Thoracic aorta (tissue), 2 donors: ENCODE measurements around the gene C2orf76. TPM values are rescaled to one million over a fixed set of nuclear protein-coding genes. Genes with fewer than 3 reads are reported as not detected.

ENCODE experiments used
- ATAC-seq: fragments of 150-250 bp; one replicate; pipeline ENCODE4 v1.8.0; 2017; ENCODE audit warnings: low read depth; ENCODE audit not compliant: insufficient number of reproducible peaks, low FRiP score
- DNase-seq: peaks from one replicate; pipeline ENCODE4 v3.0.0-alpha.2; 2020; ENCODE audit warnings: low spot score
- H3K27ac ChIP-seq, 2 donors: fragments of 200-600 bp; sonication (generic); 1 replicate in 1 of 2; 2 replicates in 1 of 2; pipeline ENCODE4 v1.5.1; 2016; ENCODE audit warnings: mild to moderate bottlenecking in 2 of 2, moderate library complexity in 2 of 2
- H3K27me3 ChIP-seq: fragments of 200-600 bp; sonication (generic); replicated peaks from 2 replicates; pipeline ENCODE4 v1.6.0; 2016; ENCODE audit warnings: mild to moderate bottlenecking; ENCODE audit not compliant: insufficient read depth
- H3K36me3 ChIP-seq: fragments of 200-600 bp; sonication (generic); one replicate; pipeline ENCODE4 v1.5.1; 2016
- H3K4me1 ChIP-seq, 2 donors: fragments of 200-600 bp; sonication (generic); 1 replicate in 1 of 2; 2 replicates in 1 of 2; pipeline versions ENCODE4 v1.5.1 to v1.6.0; 2016; ENCODE audit warnings: low read depth in 2 of 2, mild to moderate bottlenecking in 1 of 2; ENCODE audit not compliant: control insufficient read depth in 1 of 2
- H3K4me3 ChIP-seq: fragments of 200-600 bp; sonication (generic); 2 replicates; pipeline ENCODE4 v1.5.1; 2016; ENCODE audit warnings: mild to moderate bottlenecking
- H3K9me3 ChIP-seq: fragments of 200-600 bp; sonication (generic); 2 replicates; pipeline ENCODE4 v1.5.1; 2016
- total RNA-seq, 2 donors: library from RNA; depleted of rRNA; stranded (reverse); fragments of >200 nt; gene quantifications; one replicate each; pipeline versions ENCODE4 v1.1.0 to v1.2.3, GENCODE V29; 2016
- TF ChIP-seq, protein P1 (sequence below): fragments of 200-600 bp; sonication (generic); IDR thresholded peaks from one replicate; pipeline ENCODE4 v1.5.1; 2019; ENCODE audit warnings: antibody characterized with exemption

C2orf76 gene
- total RNA-seq, 2 donors from 2014 or later = 2.2 to 6.5 TPM

DNA sequence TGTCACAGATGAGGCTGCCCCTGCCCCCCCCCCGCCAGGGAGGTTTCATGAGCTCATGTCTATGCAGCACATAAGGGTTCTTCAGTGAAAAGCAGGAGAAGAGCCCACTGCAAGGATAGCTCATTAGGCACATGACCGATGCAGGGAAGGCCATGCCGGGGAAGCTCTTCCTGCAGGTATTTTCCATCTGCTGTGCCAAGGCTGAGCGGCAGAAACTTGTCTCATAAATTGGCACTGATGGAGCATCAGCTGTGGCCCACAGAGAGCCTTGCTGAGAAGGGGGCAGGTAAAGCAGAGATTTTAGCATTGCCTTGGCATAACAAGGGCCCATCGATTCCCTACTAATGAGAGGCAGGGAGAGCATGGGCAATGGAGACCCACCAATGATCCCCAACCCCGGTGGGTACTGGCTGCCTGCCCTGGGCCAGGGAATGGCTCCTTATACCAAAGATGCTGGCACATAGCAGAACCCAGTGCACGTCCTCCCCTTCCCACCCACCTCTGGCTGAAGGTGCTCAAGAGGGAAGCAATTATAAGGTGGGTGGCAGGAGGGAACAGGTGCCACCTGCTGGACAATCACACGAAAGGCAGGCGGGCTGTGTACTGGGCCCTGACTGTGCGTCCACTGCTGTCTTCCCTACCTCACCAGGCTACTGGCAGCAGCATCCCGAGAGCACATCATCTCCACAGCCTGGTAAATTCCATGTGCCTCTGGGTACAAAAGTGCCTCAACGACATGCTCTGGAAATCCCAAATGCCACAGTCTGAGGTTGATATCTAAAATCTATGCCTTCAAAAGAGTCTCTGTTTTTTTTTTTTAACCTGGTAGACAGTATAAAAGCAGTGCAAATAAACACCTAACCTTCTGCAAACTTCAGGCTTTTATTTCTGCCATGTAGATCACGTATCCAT lies 101.6 kb downstream of the C2orf76 start:
- Histone ChIP-seq H3K4me1 (no peaks in the 10 kb centered on the region), H3K36me3 (peaks cover 2% of the 10 kb centered on the region), H3K27me3 (no peaks in the 10 kb centered on the region), H3K4me3 (no peak overlapping the region), H3K9me3 (no peaks in the 10 kb centered on the region), H3K27ac (no peak overlapping the region)
- DNase-seq (no peak), ATAC-seq (no peak)
- TF ChIP-seq, protein P1, sequence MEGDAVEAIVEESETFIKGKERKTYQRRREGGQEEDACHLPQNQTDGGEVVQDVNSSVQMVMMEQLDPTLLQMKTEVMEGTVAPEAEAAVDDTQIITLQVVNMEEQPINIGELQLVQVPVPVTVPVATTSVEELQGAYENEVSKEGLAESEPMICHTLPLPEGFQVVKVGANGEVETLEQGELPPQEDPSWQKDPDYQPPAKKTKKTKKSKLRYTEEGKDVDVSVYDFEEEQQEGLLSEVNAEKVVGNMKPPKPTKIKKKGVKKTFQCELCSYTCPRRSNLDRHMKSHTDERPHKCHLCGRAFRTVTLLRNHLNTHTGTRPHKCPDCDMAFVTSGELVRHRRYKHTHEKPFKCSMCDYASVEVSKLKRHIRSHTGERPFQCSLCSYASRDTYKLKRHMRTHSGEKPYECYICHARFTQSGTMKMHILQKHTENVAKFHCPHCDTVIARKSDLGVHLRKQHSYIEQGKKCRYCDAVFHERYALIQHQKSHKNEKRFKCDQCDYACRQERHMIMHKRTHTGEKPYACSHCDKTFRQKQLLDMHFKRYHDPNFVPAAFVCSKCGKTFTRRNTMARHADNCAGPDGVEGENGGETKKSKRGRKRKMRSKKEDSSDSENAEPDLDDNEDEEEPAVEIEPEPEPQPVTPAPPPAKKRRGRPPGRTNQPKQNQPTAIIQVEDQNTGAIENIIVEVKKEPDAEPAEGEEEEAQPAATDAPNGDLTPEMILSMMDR = peak; percentile 78

DNA sequence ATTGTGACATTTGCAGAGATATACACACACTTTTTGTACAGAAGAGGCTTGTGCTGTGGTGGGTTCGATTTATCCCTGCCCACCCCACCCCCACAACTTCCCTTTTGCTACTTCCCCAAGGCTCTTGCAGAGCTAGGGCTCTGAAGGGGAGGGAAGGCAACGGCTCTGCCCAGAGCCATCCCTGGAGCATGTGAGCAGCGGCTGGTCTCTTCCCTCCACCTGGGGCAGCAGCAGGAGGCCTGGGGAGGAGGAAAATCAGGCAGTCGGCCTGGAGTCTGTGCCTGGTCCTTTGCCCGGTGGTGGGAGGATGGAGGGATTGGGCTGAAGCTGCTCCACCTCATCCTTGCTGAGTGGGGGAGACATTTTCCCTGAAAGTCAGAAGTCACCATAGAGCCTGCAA lies 103.0 kb downstream of the C2orf76 start:
- H3K4me1 ChIP-seq = no peaks in the 10 kb centered on the region
- ATAC-seq = no peak
- TF ChIP-seq, protein P1 = no peak
- H3K27ac ChIP-seq = no peak overlapping the region
- no peak overlapping the region for H3K4me3 ChIP-seq
- no peaks in the 10 kb centered on the region for H3K27me3 ChIP-seq
- DNase-seq = no peak
- no peaks in the 10 kb centered on the region for H3K9me3 ChIP-seq
- peaks cover 2% of the 10 kb centered on the region for H3K36me3 ChIP-seq

DNA sequence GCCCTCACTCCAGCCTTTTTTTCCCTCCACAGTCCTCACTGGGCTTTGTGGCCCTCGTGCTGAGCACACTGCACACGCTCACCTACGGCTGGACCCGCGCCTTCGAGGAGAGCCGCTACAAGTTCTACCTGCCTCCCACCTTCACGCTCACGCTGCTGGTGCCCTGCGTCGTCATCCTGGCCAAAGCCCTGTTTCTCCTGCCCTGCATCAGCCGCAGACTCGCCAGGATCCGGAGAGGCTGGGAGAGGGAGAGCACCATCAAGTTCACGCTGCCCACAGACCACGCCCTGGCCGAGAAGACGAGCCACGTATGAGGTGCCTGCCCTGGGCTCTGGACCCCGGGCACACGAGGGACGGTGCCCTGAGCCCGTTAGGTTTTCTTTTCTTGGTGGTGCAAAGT lies 103.6 kb downstream of the C2orf76 start:
- H3K36me3 ChIP-seq = peaks cover 2% of the 10 kb centered on the region
- H3K4me1 ChIP-seq = no peaks in the 10 kb centered on the region
- no peaks in the 10 kb centered on the region for H3K9me3 ChIP-seq
- no peak overlapping the region for H3K4me3 ChIP-seq
- H3K27me3 ChIP-seq = no peaks in the 10 kb centered on the region
- H3K27ac ChIP-seq = no peak overlapping the region
- ATAC-seq (no peak), DNase-seq (no peak)
- TF ChIP-seq, protein P1 = no peak

DNA sequence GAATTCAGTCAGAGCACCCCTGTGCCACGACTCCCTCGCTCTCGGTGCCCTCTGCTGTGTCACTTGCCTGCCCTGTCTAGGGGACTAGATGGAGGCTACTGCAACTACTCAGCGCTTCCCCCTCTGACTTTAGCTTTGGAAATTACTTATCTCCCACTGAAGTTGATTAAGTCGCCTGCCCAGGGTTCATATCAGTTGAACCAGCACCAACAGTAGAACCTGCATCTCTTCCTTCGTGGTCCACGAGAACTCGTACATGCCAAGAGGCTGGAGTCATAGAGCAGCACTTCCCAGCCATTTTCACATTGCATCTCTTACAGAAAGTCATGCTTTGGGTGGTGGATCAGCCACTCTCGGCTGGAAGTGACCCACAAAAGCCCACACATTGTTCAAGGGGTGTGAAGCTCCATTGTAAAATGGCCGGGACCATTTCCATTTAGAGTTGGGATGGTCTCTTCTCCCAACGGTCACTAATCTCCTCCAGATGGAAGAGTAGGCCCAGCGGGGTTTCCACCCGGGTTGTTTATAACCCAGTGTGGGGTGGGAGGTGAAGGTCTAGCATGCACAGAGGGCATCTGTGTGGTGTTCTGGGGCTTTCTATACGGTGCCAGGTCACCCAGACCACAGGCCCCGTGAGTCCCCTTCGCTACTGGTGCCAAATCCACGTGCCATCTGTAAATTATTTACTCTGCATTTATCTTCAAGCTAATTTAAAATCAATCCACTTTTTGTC lies 105.0 kb downstream of the C2orf76 start:
- DNase-seq (no peak), ATAC-seq (no peak)
- Histone ChIP-seq H3K27ac (no peak overlapping the region), H3K4me1 (no peaks in the 10 kb centered on the region), H3K27me3 (no peaks in the 10 kb centered on the region), H3K36me3 (peaks cover 7% of the 10 kb centered on the region), H3K4me3 (no peak overlapping the region), H3K9me3 (no peaks in the 10 kb centered on the region)
- TF ChIP-seq, protein P1 = no peak
